Measurements from ENCODE around the gene ZNF594. TPM values are rescaled to one million over a fixed set of nuclear protein-coding genes. Genes with fewer than 3 reads are reported as not detected.
"Not testable (repeated sequence)": the region's sequence is repeated elsewhere in the genome, so short reads cannot be mapped to it uniquely, and the experiment has no call there.

Gene ZNF594
- total RNA-seq, 2 experiments from 2014 or later: 2.2 to 3.1 TPM

DNA sequence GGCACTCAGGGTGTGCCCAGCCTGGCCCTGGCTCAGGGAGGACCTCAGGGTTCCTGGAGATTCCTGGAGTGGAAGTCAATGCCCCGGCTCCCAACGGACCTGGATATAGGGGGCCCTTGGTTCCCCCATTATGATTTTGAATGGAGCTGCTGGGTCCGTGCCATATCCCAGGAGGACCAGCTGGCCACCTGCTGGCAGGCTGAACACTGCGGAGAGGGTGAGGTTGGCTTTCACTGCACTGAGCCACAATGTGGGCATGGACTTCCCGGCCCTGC is 52.3 kb downstream of the ZNF594 start:
- Mint-ChIP-seq H3K4me3 (no peak overlapping the region), H3K27me3 (peaks cover 1% of the 10 kb centered on the region), H3K9me3 (no peaks in the 10 kb centered on the region), H3K36me3 (ENCODE audit: low read depth) (no peaks in the 10 kb centered on the region), H3K4me1 (ENCODE audit: low read depth) (no peaks in the 10 kb centered on the region), H3K27ac (no peak overlapping the region)
- H3K27me3 ChIP-seq (ENCODE audit: control insufficient read depth in 1 of 2, insufficient read depth in 2 of 2, low read length in 2 of 2): no peaks in the 10 kb centered on the region
- no peak overlapping the region for H3K27ac ChIP-seq (ENCODE audit: low read depth in 1 of 2, low read length in 2 of 2)
- no peaks in the 10 kb centered on the region for H3K9me3 ChIP-seq (ENCODE audit: control insufficient read depth in 1 of 2, insufficient read depth in 1 of 2, low read length in 2 of 2)
- ChIA-PET POLR2A (no interaction called here), CTCF (no interaction called here)
- H3K36me3 ChIP-seq (ENCODE audit: insufficient read depth, low read length): no peaks in the 10 kb centered on the region
- H3K4me1 ChIP-seq (ENCODE audit: insufficient read depth, low read length): no peaks in the 10 kb centered on the region
- no peak for ATAC-seq (ENCODE audit: poor library complexity)
- intact Hi-C loops (cut with DNase I, micrococcal nuclease): no loop called here
- H3K4me3 ChIP-seq (ENCODE audit: low read length): no peak overlapping the region
- TF ChIP-seq, protein P1, sequence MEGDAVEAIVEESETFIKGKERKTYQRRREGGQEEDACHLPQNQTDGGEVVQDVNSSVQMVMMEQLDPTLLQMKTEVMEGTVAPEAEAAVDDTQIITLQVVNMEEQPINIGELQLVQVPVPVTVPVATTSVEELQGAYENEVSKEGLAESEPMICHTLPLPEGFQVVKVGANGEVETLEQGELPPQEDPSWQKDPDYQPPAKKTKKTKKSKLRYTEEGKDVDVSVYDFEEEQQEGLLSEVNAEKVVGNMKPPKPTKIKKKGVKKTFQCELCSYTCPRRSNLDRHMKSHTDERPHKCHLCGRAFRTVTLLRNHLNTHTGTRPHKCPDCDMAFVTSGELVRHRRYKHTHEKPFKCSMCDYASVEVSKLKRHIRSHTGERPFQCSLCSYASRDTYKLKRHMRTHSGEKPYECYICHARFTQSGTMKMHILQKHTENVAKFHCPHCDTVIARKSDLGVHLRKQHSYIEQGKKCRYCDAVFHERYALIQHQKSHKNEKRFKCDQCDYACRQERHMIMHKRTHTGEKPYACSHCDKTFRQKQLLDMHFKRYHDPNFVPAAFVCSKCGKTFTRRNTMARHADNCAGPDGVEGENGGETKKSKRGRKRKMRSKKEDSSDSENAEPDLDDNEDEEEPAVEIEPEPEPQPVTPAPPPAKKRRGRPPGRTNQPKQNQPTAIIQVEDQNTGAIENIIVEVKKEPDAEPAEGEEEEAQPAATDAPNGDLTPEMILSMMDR (IDR thresholded peaks at IDR 0.05): no peak
- DNase-seq: no peak

DNA sequence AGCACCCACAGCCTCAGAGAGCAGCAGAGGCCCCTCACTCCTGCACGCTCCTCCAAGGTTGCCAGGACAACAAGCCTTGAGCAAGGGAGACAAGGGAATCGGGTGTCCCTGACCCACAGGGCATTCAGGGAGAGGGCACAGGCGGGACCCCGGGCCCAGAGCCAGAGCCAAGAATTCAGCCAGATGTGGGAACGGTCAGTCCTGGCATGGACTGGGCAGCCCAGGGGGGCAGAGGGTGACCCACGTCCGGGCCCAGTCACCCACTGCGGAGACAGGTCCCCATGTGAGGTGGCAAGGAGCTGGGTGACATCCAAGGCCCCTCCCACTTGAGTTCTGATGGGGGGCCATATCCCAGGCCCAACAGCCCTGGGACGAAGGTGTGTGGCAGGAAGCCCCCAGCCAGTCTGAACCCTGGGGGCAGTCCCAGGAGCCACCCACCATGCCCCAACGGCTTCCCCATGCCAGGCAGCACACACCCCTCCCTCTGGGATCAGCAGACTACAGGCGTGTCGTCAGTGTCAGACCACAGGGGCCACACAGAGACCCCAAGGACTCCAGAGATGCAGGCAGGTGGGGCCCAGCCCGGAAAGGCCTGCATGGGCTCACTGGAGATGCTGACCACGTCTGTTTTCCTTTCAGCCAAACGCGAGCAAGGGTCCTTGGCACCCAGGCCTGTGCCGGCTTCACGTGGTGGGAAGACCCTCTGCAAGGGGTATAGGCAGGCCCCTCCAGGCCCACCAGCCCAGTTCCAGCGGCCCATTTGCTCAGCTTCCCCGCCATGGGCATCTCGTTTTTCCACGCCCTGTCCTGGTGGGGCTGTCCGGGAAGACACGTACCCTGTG is 52.8 kb downstream of the ZNF594 start:
- no peak overlapping the region for H3K27ac ChIP-seq (ENCODE audit: low read depth in 1 of 2, low read length in 2 of 2)
- no peaks in the 10 kb centered on the region for H3K9me3 Mint-ChIP-seq
- DNase-seq (no peak), ATAC-seq (ENCODE audit: poor library complexity) (no peak)
- H3K36me3 Mint-ChIP-seq (ENCODE audit: low read depth): no peaks in the 10 kb centered on the region
- no peak overlapping the region for H3K4me3 Mint-ChIP-seq
- no peak overlapping the region for H3K4me3 ChIP-seq (ENCODE audit: low read length)
- no peak overlapping the region for H3K27ac Mint-ChIP-seq
- no peaks in the 10 kb centered on the region for H3K4me1 ChIP-seq (ENCODE audit: insufficient read depth, low read length)
- no peaks in the 10 kb centered on the region for H3K36me3 ChIP-seq (ENCODE audit: insufficient read depth, low read length)
- ChIA-PET POLR2A (no interaction called here), CTCF (no interaction called here)
- TF ChIP-seq, protein P1 (IDR thresholded peaks at IDR 0.05): no peak
- no peaks in the 10 kb centered on the region for H3K4me1 Mint-ChIP-seq (ENCODE audit: low read depth)
- no peaks in the 10 kb centered on the region for H3K9me3 ChIP-seq (ENCODE audit: control insufficient read depth in 1 of 2, insufficient read depth in 1 of 2, low read length in 2 of 2)
- H3K27me3 Mint-ChIP-seq: no peaks in the 10 kb centered on the region
- intact Hi-C loops (cut with DNase I, micrococcal nuclease): no loop called here
- H3K27me3 ChIP-seq (ENCODE audit: control insufficient read depth in 1 of 2, insufficient read depth in 2 of 2, low read length in 2 of 2): no peaks in the 10 kb centered on the region

DNA sequence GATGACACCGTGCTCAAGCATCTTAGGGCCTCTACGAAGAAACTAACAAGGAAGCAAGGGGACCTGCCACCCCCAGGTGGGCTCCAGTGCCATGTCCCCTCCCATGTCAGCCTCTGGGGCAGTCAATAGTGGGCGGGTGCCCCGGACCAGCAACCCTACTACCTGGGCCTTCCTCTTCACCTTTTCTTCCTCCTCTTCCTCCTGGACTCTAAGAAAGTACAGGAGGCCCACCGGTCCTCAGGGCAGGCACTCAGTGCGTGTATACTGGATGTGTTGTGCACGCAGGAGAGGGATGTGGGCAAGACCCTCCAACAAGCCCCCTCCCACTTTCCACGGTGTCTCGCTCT is 53.5 kb downstream of the ZNF594 start:
- H3K36me3 Mint-ChIP-seq (ENCODE audit: low read depth); CTCF ChIA-PET; H3K36me3 ChIP-seq (ENCODE audit: insufficient read depth, low read length); POLR2A ChIA-PET; H3K9me3 ChIP-seq (ENCODE audit: control insufficient read depth in 1 of 2, insufficient read depth in 1 of 2, low read length in 2 of 2); H3K4me1 ChIP-seq (ENCODE audit: insufficient read depth, low read length); H3K9me3 Mint-ChIP-seq; H3K4me1 Mint-ChIP-seq (ENCODE audit: low read depth); H3K27me3 Mint-ChIP-seq; H3K27ac Mint-ChIP-seq; H3K27ac ChIP-seq (ENCODE audit: low read depth in 1 of 2, low read length in 2 of 2); ATAC-seq (ENCODE audit: poor library complexity); H3K27me3 ChIP-seq (ENCODE audit: control insufficient read depth in 1 of 2, insufficient read depth in 2 of 2, low read length in 2 of 2); DNase-seq; intact Hi-C loops (cut with DNase I, micrococcal nuclease); H3K4me3 ChIP-seq (ENCODE audit: low read length); H3K4me3 Mint-ChIP-seq: not testable (repeated sequence)

DNA sequence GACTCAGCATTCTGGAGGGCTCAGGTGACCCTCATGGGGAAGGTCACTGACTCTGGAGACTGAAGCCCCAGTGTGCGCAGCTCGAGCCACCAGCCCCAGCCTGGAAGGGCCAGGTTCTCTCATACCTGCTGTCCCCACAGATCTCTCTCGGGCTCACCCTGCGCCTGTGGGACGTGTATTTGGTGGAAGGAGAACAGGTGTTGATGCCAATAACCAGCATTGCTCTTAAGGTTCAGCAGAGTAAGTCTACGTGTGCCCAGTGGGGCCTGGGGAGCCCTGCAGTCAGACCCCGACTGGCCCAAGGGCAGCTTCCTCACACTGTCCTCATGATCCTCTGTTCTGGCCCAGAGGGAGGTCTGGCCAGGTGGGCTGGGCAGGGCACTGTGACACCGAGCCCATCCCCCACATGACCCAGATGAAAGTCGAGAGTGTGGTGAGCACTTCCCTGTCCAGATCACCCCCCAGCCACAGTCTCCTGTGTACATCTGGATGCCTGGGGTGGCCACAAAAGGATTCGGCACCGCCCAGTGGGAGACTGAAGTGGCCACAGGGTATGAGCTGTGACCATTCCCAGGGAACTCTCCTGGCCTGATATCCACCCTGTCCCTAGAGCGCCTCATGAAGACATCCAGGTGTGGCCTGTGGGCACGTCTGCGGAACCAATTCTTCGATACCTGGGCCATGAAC is 54.0 kb downstream of the ZNF594 start:
- H3K27ac ChIP-seq (ENCODE audit: low read depth in 1 of 2, low read length in 2 of 2); H3K36me3 ChIP-seq (ENCODE audit: insufficient read depth, low read length); H3K4me3 ChIP-seq (ENCODE audit: low read length); H3K27me3 ChIP-seq (ENCODE audit: control insufficient read depth in 1 of 2, insufficient read depth in 2 of 2, low read length in 2 of 2); ATAC-seq (ENCODE audit: poor library complexity); POLR2A ChIA-PET; H3K36me3 Mint-ChIP-seq (ENCODE audit: low read depth); H3K4me1 Mint-ChIP-seq (ENCODE audit: low read depth); DNase-seq; H3K27ac Mint-ChIP-seq; H3K9me3 Mint-ChIP-seq; H3K4me1 ChIP-seq (ENCODE audit: insufficient read depth, low read length); CTCF ChIA-PET; H3K27me3 Mint-ChIP-seq; H3K9me3 ChIP-seq (ENCODE audit: control insufficient read depth in 1 of 2, insufficient read depth in 1 of 2, low read length in 2 of 2); H3K4me3 Mint-ChIP-seq; intact Hi-C loops (cut with DNase I, micrococcal nuclease): not testable (repeated sequence)

DNA sequence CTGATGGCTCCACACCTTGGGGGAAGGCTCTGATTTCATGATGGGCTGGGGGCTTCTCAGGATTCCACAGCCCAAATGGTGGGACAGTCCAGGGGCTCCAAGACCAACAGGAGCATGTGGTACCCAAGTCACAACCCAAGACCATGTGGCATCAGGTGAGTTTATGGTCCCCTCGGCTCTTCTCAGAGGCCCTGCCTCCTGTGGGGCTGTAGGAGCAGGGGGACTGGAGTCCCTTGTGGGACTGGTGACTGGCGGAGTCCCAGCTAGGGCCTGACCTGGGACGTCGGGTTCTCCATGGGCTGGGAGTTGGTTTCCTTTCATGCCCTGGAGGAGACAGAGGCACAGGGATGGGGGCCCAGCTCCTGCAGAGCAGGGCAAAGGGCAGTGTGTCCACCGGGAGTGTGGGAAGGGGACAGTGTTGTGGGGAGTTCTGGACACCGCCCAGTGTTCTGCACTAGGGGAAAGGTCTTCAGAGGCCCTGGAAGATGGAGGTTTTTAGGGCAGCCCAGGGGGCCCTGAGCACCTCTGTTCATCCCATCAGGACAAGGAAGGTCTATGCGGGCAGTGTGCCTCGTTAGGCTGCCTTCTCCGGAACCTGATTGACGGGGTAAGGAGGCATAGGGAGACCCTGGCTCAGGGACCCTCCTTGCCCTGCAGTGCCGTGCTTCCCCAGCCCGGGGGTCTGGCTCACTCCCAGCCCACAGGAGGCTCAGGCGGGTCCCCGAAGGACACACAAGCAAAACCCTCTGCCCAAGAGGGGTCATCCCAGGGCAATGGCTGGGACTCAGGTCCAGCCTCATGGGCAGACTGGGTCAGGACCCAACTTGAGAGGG is 54.9 kb downstream of the ZNF594 start:
- CTCF ChIA-PET; DNase-seq; H3K27me3 ChIP-seq (ENCODE audit: control insufficient read depth in 1 of 2, insufficient read depth in 2 of 2, low read length in 2 of 2); H3K4me3 ChIP-seq (ENCODE audit: low read length); H3K4me3 Mint-ChIP-seq; H3K27me3 Mint-ChIP-seq; H3K4me1 Mint-ChIP-seq (ENCODE audit: low read depth); H3K9me3 ChIP-seq (ENCODE audit: control insufficient read depth in 1 of 2, insufficient read depth in 1 of 2, low read length in 2 of 2); H3K9me3 Mint-ChIP-seq; H3K36me3 Mint-ChIP-seq (ENCODE audit: low read depth); ATAC-seq (ENCODE audit: poor library complexity); H3K27ac Mint-ChIP-seq; H3K27ac ChIP-seq (ENCODE audit: low read depth in 1 of 2, low read length in 2 of 2); POLR2A ChIA-PET; H3K36me3 ChIP-seq (ENCODE audit: insufficient read depth, low read length); H3K4me1 ChIP-seq (ENCODE audit: insufficient read depth, low read length); intact Hi-C loops (cut with DNase I, micrococcal nuclease): not testable (repeated sequence)
